A549 (cell line): ENCODE results near the gene BLCAP. TPM values are rescaled to one million over a fixed set of nuclear protein-coding genes. Genes with fewer than 3 reads are reported as not detected.

Experiments used
- ATAC-seq, 2 experiments: fragments of 200-7000 bp in 1 of 2; fragments of >200 bp in 1 of 2; cut with Nextera tagmentation in 1 of 2; cut with Tn5 transposase in 1 of 2; 3 replicates each; pipeline versions ENCODE4 v1.8.0 to v1.9.1; 2018 to 2020; ENCODE audit warnings: mild to moderate bottlenecking in 1 of 2, moderate library complexity in 1 of 2
- CTCF ChIA-PET: fragments of 300-600 bp; sonication (Branson Sonifier 250); formaldehyde crosslinking; extraction: SDS; loops from one replicate; lab custom pipeline; 2021; ENCODE audit warnings: antibody characterized with exemption, inconsistent platforms; lab: Yijun Ruan, JAX
- POLR2A ChIA-PET: fragments of 350-600 bp; formaldehyde crosslinking; extraction: SDS; loops from one replicate; lab custom pipeline; 2021; ENCODE audit warnings: antibody characterized with exemption, inconsistent platforms; lab: Yijun Ruan, JAX
- DNase-seq, 2 experiments: peaks; one replicate each; pipeline versions ENCODE4 v3.0.0 to v3.0.0-alpha.2; 2011 to 2016; ENCODE audit warnings: low read depth in 1 of 2, low spot score in 1 of 2
- FAIRE-seq: peaks from 2 replicates; lab custom pipeline; 2011; peaks lifted over from hg19 to GRCh38; lab: Jason Lieb, UNC
- H3K27ac ChIP-seq, 2 experiments: fragments of >200 bp; sonication (Bioruptor Twin); formaldehyde crosslinking; 3 replicates each; pipeline ENCODE4 v1.5.1; 2016 to 2017
- H3K4me1 ChIP-seq: fragments of >200 bp; sonication (Bioruptor Twin); formaldehyde crosslinking; 3 replicates; pipeline ENCODE4 v1.6.1; 2016
- H3K4me2 ChIP-seq: fragments of >200 bp; sonication (Bioruptor Twin); formaldehyde crosslinking; 3 replicates; pipeline ENCODE4 v1.6.1; 2016
- H3K4me3 ChIP-seq: fragments of >200 bp; sonication (Bioruptor Twin); formaldehyde crosslinking; 3 replicates; pipeline ENCODE4 v1.5.1; 2016
- H3K9me3 ChIP-seq: fragments of >200 bp; sonication (Bioruptor Twin); formaldehyde crosslinking; 3 replicates; pipeline ENCODE4 v1.6.1; 2016
- CBX2 ChIP-seq: fragments of 200-600 bp; sonication (generic); IDR thresholded peaks from 2 replicates; pipeline ENCODE4 v1.6.1; 2016; ENCODE audit warnings: low read depth, mild to moderate bottlenecking, borderline replicate concordance
- CHD4 ChIP-seq: fragments of 200-600 bp; sonication (generic); IDR thresholded peaks from 2 replicates; pipeline ENCODE4 v1.6.1; 2016; ENCODE audit warnings: antibody characterized with exemption, mild to moderate bottlenecking, borderline replicate concordance
- EHF ChIP-seq: fragments of 250-450 bp; sonication (Bioruptor Pico); IDR thresholded peaks from 2 replicates; pipeline ENCODE4 v1.5.0; 2020; ENCODE audit warnings: mild to moderate bottlenecking
- EP300 ChIP-seq, 2 experiments: fragments of >200 bp; sonication (Bioruptor Twin); formaldehyde crosslinking; IDR thresholded peaks; 2 replicates in 1 of 2; 3 replicates in 1 of 2; pipeline ENCODE4 v1.6.1; 2016 to 2017
- FOXS1 ChIP-seq: fragments of 250-450 bp; sonication (Bioruptor Pico); IDR thresholded peaks from 2 replicates; pipeline ENCODE4 v1.5.0; 2020; ENCODE audit warnings: mild to moderate bottlenecking, moderate library complexity
- HEYL ChIP-seq: fragments of 250-450 bp; sonication (Bioruptor Pico); IDR thresholded peaks from 2 replicates; pipeline ENCODE4 v1.8.0; 2021; ENCODE audit warnings: mild to moderate bottlenecking, moderate library complexity
- HOXA7 ChIP-seq: fragments of 250-450 bp; sonication (Bioruptor Pico); IDR thresholded peaks from 2 replicates; pipeline ENCODE4 v1.5.0; 2020; ENCODE audit warnings: mild to moderate bottlenecking, moderate library complexity
- JUN ChIP-seq, 2 experiments: fragments of >200 bp; sonication (Bioruptor Twin); formaldehyde crosslinking; IDR thresholded peaks; 2 replicates in 1 of 2; 3 replicates in 1 of 2; pipeline ENCODE4 v1.6.1; 2016 to 2017
- NFE2L2 ChIP-seq: fragments of 150-350 bp; conservative IDR thresholded peaks from 2 replicates; pipeline ENCODE4 v1.6.1; 2014; ENCODE audit warnings: low read length
- NPAS2 ChIP-seq: fragments of 250-450 bp; sonication (Bioruptor Pico); IDR thresholded peaks from 2 replicates; pipeline ENCODE4 v1.8.0; 2022; ENCODE audit warnings: mild to moderate bottlenecking, moderate library complexity, borderline replicate concordance
- NR3C1 ChIP-seq: fragments of >200 bp; sonication (Bioruptor Twin); formaldehyde crosslinking; IDR thresholded peaks from 3 replicates; pipeline ENCODE4 v1.6.1; 2017
- PHF8 ChIP-seq: fragments of 200-600 bp; sonication (generic); IDR thresholded peaks from 2 replicates; pipeline ENCODE4 v1.6.1; 2016; ENCODE audit warnings: low read depth, mild to moderate bottlenecking, antibody characterized with exemption, moderate library complexity, borderline replicate concordance
- RARB ChIP-seq: fragments of 250-450 bp; sonication (Bioruptor Pico); IDR thresholded peaks from 2 replicates; pipeline ENCODE4 v1.8.0; 2021; ENCODE audit warnings: mild to moderate bottlenecking, moderate library complexity
- SREBF2 ChIP-seq: fragments of 450-650 bp; IDR thresholded peaks from 2 replicates; pipeline ENCODE4 v1.6.1; 2014; ENCODE audit warnings: mild to moderate bottlenecking, moderate library complexity
- TP53 ChIP-seq: fragments of 250-450 bp; sonication (Bioruptor Pico); IDR thresholded peaks from 2 replicates; pipeline ENCODE4 v1.5.0; 2021; ENCODE audit warnings: mild to moderate bottlenecking, moderate library complexity
- ZFP36 ChIP-seq: fragments of 450-650 bp; IDR thresholded peaks from 2 replicates; pipeline ENCODE4 v1.6.1; 2014; ENCODE audit warnings: borderline replicate concordance; ENCODE audit not compliant: partially characterized antibody
- ZNF302 ChIP-seq: fragments of 250-450 bp; sonication (Bioruptor Pico); IDR thresholded peaks from 2 replicates; pipeline ENCODE4 v1.9.0; 2021; ENCODE audit warnings: inconsistent platforms, mild to moderate bottlenecking, moderate library complexity
- WGBS: methylation state at CpG from one replicate; pipeline ENCODE4 v1.1.6; 2017; ENCODE audit errors: missing lambda C conversion rate; 5-methylcytosine and 5-hydroxymethylcytosine counted together
- polyA plus RNA-seq, 4 experiments: library from polyadenylated mRNA; depleted of rRNA in 3 of 4; stranded (reverse); fragments of >200 nt; fragmentation: RNase III in 1 of 4; extraction: RNeasy Plus Mini Kit Qiagen cat#74134 plus additional on column Dnase treatment in 1 of 4; gene quantifications; 2 replicates in 3 of 4; 3 replicates in 1 of 4; pipeline ENCODE4 v1.2.3, GENCODE V29; 2011 to 2017
- TF ChIP-seq, protein P1 (sequence below): fragments of 250-450 bp; sonication (Bioruptor Pico); IDR thresholded peaks from 2 replicates; pipeline ENCODE4 v1.5.0; 2020; ENCODE audit warnings: low read depth, mild to moderate bottlenecking, moderate library complexity
- TF ChIP-seq, protein P2 (sequence below): fragments of 450-650 bp; IDR thresholded peaks from 2 replicates; pipeline ENCODE4 v1.6.1; 2014; ENCODE audit warnings: antibody characterized with exemption
- TF ChIP-seq, protein P3 (sequence below): fragments of >200 bp; sonication (Bioruptor Twin); formaldehyde crosslinking; IDR thresholded peaks from 3 replicates; pipeline ENCODE4 v1.5.1; 2016
- TF ChIP-seq, protein P4 (sequence below): IDR thresholded peaks from 2 replicates; pipeline ENCODE4 v1.6.1; 2012

BLCAP gene
- polyA plus RNA-seq, 2 of the 4 experiments (the other 2 are of a cell fraction): 30.3 to 49.0 TPM

DNA sequence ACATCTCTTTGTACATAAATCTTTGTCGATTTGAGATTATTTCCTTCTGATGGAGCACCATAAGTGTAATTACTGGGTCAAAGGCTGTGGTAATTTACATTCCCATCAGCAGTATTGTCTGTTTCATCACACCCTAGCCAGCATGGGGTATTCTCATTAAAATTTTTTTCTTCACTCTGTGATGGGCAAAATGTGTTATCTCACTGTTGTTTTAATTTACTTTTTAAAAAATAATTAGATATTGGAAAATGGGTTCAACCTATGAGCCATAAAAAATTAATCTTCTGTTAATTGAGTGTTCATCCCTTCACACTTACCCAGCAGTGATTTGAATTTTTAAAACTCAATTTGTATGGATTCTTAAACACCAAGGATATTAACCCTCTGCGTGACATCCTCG lies 50.6 kb downstream of the BLCAP start:
- 2% methylated on average over 3 of the region's 3 CpGs for WGBS

DNA sequence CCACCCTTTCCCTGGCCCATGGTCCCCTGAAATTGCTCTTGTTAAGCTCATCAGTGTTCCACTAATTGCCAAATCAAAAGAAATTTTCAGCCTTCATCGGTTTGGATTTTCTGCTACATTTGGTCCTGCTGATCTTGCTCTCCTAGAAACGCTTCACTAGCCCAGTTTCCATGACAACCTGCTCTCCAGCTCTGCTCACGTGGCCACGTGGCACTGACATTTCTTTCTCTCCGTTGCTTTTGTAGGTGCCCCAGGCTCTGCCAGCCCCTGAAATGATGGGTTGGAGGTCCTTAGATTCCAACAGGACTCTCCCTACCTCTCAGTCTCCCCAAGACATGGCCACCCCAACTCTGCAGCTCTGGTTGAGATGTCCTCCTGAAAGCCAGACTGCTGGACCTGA lies 52.4 kb downstream of the BLCAP start:
- CTCF ChIA-PET: interaction anchor here (1.0 kb wide), 1 partner anchor 15 kb away, joined by 3 read pairs; no protein-coding TSS in a partner anchor
- Histone ChIP-seq H3K27ac (no peak overlapping the region), H3K4me1 (no peaks in the 10 kb centered on the region)
- 13% methylated on average over 5 of the region's 5 CpGs for WGBS
- no peak for DNase-seq
- ATAC-seq: no peak
- TF ChIP-seq EP300 (IDR thresholded peaks at IDR 0.05): no peak
- TF ChIP-seq, protein P1, sequence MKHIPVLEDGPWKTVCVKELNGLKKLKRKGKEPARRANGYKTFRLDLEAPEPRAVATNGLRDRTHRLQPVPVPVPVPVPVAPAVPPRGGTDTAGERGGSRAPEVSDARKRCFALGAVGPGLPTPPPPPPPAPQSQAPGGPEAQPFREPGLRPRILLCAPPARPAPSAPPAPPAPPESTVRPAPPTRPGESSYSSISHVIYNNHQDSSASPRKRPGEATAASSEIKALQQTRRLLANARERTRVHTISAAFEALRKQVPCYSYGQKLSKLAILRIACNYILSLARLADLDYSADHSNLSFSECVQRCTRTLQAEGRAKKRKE (CRISPR knock-in tag): no peak
- TF ChIP-seq HOXA7 (CRISPR knock-in tag): no peak
- no peak for TF ChIP-seq FOXS1
- no peak for TF ChIP-seq ZNF302 (CRISPR knock-in tag)
- TF ChIP-seq, protein P2, sequence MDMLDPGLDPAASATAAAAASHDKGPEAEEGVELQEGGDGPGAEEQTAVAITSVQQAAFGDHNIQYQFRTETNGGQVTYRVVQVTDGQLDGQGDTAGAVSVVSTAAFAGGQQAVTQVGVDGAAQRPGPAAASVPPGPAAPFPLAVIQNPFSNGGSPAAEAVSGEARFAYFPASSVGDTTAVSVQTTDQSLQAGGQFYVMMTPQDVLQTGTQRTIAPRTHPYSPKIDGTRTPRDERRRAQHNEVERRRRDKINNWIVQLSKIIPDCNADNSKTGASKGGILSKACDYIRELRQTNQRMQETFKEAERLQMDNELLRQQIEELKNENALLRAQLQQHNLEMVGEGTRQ: no peak
- no peak for TF ChIP-seq EHF (CRISPR knock-in tag)
- no peak for TF ChIP-seq RARB (CRISPR knock-in tag)
- TF ChIP-seq, all 56 proteins: peak for 0
- Histone ChIP-seq H3K9me3 (no peaks in the 10 kb centered on the region), H3K4me3 (no peak overlapping the region), H3K4me2 (no peak overlapping the region)
- FAIRE-seq: no peak
- POLR2A ChIA-PET: no interaction called here

More for the DNA sequence above, 50.6 kb downstream of the BLCAP start:
- CTCF ChIA-PET: interaction anchor here (1.2 kb wide), 1 partner anchor 208 kb away, joined by 3 read pairs; no protein-coding TSS in a partner anchor
- H3K4me3 ChIP-seq: no peak overlapping the region
- H3K4me1 ChIP-seq: no peaks in the 10 kb centered on the region
- DNase-seq (no peak), FAIRE-seq (no peak)
- no peak overlapping the region for H3K4me2 ChIP-seq
- no peak overlapping the region for H3K27ac ChIP-seq
- TF ChIP-seq TP53 (CRISPR knock-in tag) (no peak), ZFP36 (no peak), HOXA7 (CRISPR knock-in tag) (no peak), CHD4 (no peak), HEYL (CRISPR knock-in tag) (no peak), EHF (CRISPR knock-in tag) (no peak), CBX2 (no peak), NPAS2 (CRISPR knock-in tag) (no peak), SREBF2 (no peak), NR3C1 (no peak), JUN (IDR thresholded peaks at IDR 0.05) (no peak), NFE2L2 (no peak)
- TF ChIP-seq, protein P3, sequence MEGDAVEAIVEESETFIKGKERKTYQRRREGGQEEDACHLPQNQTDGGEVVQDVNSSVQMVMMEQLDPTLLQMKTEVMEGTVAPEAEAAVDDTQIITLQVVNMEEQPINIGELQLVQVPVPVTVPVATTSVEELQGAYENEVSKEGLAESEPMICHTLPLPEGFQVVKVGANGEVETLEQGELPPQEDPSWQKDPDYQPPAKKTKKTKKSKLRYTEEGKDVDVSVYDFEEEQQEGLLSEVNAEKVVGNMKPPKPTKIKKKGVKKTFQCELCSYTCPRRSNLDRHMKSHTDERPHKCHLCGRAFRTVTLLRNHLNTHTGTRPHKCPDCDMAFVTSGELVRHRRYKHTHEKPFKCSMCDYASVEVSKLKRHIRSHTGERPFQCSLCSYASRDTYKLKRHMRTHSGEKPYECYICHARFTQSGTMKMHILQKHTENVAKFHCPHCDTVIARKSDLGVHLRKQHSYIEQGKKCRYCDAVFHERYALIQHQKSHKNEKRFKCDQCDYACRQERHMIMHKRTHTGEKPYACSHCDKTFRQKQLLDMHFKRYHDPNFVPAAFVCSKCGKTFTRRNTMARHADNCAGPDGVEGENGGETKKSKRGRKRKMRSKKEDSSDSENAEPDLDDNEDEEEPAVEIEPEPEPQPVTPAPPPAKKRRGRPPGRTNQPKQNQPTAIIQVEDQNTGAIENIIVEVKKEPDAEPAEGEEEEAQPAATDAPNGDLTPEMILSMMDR: no peak
- TF ChIP-seq, protein P4, sequence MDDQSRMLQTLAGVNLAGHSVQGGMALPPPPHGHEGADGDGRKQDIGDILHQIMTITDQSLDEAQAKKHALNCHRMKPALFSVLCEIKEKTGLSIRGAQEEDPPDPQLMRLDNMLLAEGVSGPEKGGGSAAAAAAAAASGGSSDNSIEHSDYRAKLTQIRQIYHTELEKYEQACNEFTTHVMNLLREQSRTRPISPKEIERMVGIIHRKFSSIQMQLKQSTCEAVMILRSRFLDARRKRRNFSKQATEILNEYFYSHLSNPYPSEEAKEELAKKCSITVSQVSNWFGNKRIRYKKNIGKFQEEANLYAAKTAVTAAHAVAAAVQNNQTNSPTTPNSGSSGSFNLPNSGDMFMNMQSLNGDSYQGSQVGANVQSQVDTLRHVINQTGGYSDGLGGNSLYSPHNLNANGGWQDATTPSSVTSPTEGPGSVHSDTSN: no peak
- TF ChIP-seq, all 56 proteins: peak for 0
- H3K9me3 ChIP-seq: no peaks in the 10 kb centered on the region
- no peak for ATAC-seq
- POLR2A ChIA-PET: no interaction called here

DNA sequence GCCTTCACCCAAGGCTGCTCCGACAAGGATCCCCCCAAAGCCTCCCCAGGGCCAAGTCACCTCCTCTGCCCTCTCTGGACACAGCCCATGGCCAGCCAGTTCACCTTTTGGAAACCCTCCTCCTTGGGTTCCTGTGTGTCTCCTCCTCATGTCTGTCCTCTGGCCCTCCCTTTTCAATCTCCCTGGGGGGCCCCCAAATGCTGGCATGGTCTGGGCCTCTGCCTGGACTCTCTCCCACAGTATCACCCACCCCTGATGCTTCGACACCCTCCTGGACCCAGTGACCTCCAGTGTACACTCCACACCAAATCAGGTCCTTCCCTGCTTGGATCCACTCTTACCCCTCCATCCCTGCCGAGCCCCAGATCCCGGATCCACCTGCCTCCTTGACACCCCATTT lies 53.3 kb downstream of the BLCAP start:
- ATAC-seq (no peak), FAIRE-seq (no peak), DNase-seq (no peak)
- POLR2A ChIA-PET: no interaction called here
- Histone ChIP-seq H3K4me1 (no peaks in the 10 kb centered on the region), H3K4me2 (no peak overlapping the region), H3K9me3 (no peaks in the 10 kb centered on the region), H3K27ac (no peak overlapping the region), H3K4me3 (no peak overlapping the region)
- TF ChIP-seq PHF8: no peak
- TF ChIP-seq, protein P3: no peak
- 5% methylated on average over 4 of the region's 4 CpGs for WGBS
- CTCF ChIA-PET: interaction anchor here (1.3 kb wide), 1 partner anchor 205 kb away, joined by 4 read pairs; no protein-coding TSS in a partner anchor
